NB4 (cell line): ENCODE data around the gene NSUN6.
A peak's percentile ranks its signal among the peaks of the same experiment; 100 is the strongest.

ENCODE experiments used
- DNase-seq: peaks from one replicate; pipeline ENCODE4 v3.0.0; 2010; ENCODE audit warnings: low read depth
- H3K4me3 ChIP-seq: one replicate; pipeline ENCODE4 v1.5.1; 2011; ENCODE audit warnings: mild to moderate bottlenecking, low read depth, low read length, moderate library complexity
- CTCF ChIP-seq: IDR thresholded peaks from one replicate; pipeline ENCODE4 v1.5.1; 2012; ENCODE audit warnings: low read depth, low read length
- MAX ChIP-seq: IDR thresholded peaks from 2 replicates; pipeline ENCODE4 v1.6.1; 2011; ENCODE audit warnings: low read depth, low read length
- MYC ChIP-seq: IDR thresholded peaks from 2 replicates; pipeline ENCODE4 v1.6.1; 2011; ENCODE audit warnings: low read depth, low read length
- POLR2A ChIP-seq: IDR thresholded peaks from 2 replicates; pipeline ENCODE4 v1.6.1; 2011; ENCODE audit warnings: mild to moderate bottlenecking; ENCODE audit not compliant: insufficient read length; ENCODE audit errors: extremely low read depth

Gene NSUN6

DNA sequence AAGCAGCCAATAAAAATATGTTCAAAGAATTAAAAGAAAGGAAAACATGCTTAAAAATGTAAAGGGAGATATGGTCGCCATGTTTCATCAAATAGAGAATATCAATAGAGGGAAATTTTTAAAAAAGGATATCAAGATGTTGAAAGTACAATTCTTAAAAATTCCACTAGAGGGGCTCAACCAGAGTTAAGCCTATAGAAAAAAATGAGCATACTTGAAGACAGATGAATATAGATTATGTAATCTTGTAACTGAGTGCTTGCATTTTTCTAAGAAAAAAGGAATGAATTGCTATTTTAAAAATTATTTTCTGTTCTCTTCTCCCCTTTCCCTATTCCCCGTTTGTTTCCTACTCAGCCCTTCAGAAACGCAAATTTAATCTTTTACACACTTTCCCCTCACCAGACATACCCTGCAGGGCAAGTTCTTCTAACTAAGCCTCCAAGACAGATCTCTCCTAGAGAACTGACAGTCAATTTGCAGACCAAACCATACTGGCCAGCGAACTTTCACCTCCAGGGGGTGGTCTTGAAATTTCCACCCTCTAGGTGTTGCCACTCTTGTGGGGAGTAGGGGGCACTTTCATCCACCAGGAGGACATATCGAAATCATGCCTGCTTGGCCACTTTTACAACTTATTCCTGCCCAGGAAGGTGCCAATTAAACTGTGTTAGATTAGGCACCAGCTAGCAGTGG, 67.7 kb downstream of the NSUN6 start:
- H3K4me3 ChIP-seq = no peak overlapping the region
- TF ChIP-seq MAX = no peak
- TF ChIP-seq MYC = no peak
- no peak for TF ChIP-seq POLR2A
- peak; percentile 30 for DNase-seq

DNA sequence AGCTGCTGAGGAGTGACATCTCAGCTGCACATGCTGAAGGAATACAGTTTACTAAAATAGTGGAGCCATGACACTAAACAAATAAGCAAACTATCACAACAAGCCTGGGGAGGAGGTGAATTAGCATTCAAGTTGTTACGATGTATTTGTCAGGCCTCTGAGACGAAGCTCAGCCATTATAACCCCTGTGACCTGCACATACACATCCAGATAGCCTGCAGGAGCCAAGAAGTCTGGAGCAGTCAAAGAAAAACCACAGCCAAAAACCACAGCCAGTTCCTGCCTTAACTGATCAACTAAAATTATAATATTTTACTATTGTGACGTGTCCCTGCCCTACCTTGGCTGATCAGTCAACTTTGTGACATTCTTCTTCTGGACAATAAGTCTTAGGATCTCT, 68.6 kb downstream of the NSUN6 start:
- peak; percentile 64 for DNase-seq
- TF ChIP-seq POLR2A (no peak), MYC (no peak), MAX (no peak), CTCF (no peak)
- H3K4me3 ChIP-seq = no peak overlapping the region

DNA sequence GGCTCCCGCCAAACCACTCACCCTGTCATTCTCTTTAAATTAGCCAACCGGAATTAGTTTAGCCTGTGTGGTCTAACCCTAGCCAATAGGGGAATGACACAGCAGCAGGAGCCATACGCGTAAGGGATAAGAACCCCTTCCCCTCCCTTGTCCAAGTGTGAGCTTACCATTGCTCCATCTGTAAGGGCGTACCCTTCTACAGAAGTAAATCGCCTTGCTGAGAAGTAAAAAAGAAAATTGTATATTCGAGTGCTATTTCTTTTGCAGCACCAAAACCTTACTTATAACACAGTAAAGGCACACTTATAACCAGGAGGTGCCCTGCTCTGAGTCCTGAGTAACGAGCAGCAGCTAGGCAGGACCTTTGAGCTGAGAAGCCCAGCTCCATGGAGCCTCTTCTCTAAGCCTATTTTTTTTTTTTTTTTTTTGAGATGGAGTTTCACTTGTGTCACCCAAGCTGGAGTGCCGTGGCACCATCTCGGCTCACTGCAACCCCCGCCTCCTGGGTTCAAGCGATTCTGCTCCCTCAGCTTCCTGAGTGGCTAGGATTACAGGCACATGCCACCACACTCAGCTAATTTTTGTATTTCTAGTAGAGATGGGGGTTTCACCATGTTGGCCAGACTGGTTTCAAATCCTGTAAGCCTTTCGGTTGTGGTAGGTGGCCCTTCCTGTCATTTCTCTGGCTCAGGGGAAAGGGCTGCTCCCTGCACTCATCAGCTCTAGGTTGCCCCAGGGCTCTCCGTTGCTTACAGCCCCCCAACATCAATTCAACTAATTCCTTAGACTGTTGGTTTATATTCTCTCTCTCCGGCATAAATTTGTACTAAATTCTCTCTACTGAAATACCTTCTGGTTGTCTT, 73.3 kb downstream of the NSUN6 start:
- DNase-seq = no peak
- H3K4me3 ChIP-seq = no peak overlapping the region
- TF ChIP-seq POLR2A (no peak), MAX (no peak), CTCF (no peak), MYC (no peak)

DNA sequence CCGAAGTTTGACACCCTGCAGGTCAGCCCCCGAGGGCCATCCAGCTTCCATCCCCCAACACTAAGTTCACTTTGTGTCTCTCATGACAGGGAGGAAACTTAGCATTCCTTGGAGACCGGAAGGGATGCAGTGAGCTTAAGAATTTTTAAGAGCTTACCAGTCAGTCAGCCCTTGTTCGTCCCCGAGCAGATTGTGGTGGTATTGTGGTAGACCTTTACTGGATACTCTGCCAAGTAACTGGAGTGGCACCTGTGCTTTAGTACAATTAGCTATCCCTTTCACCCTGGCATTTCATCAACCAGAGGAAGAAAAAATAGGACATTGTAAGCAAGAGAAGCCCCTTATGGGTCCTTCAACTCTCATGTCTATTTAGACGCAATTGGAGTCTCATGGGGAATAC, 74.8 kb downstream of the NSUN6 start:
- no peak for DNase-seq
- no peak overlapping the region for H3K4me3 ChIP-seq
- TF ChIP-seq CTCF (no peak), POLR2A (no peak), MAX (no peak), MYC (no peak)

GRCh38 chr10:18572959-18573561, 78.3 kb downstream of the NSUN6 start:
- H3K4me3 ChIP-seq = no peak overlapping the region
- no peak for TF ChIP-seq MYC
- no peak for TF ChIP-seq MAX
- TF ChIP-seq POLR2A = no peak
- no peak for TF ChIP-seq CTCF

GRCh38 chr10:18571780-18572179, 79.6 kb downstream of the NSUN6 start:
- TF ChIP-seq MYC (no peak), MAX (no peak), POLR2A (no peak), CTCF (no peak)
- H3K4me3 ChIP-seq = no peak overlapping the region
- no peak for DNase-seq

More at GRCh38 chr10:18572959-18573561, 78.3 kb downstream of the NSUN6 start:
- DNase-seq = no peak
